KMS-11 (cell line): ENCODE data around the gene TSPEAR.
"Not testable (repeated sequence)": the region's sequence is repeated elsewhere in the genome, so short reads cannot be mapped to it uniquely, and the experiment has no call there.

Experiments
- H2AFZ ChIP-seq: fragments of 200-600 bp; sonication (generic); 2 replicates; pipeline ENCODE4 v1.6.1; 2016; ENCODE audit warnings: antibody characterized with exemption, mixed run types, low read depth
- H3K27ac ChIP-seq: fragments of 200-600 bp; sonication (generic); 2 replicates; pipeline ENCODE4 v1.6.1; 2016; ENCODE audit warnings: mild to moderate bottlenecking, mixed run types
- H3K27me3 ChIP-seq: fragments of 200-600 bp; sonication (generic); 2 replicates; pipeline ENCODE4 v1.6.1; 2017; ENCODE audit warnings: mild to moderate bottlenecking, low read depth, mixed run types, moderate library complexity; ENCODE audit not compliant: insufficient read depth
- H3K36me3 ChIP-seq: fragments of 200-600 bp; sonication (generic); 2 replicates; pipeline ENCODE4 v1.6.1; 2017; ENCODE audit warnings: mild to moderate bottlenecking, mixed run types; ENCODE audit not compliant: insufficient read depth
- H3K4me1 ChIP-seq: fragments of 200-600 bp; sonication (generic); 2 replicates; pipeline ENCODE4 v1.6.1; 2016; ENCODE audit warnings: mild to moderate bottlenecking, low read depth, mixed run types; ENCODE audit not compliant: poor library complexity, severe bottlenecking
- H3K4me2 ChIP-seq: fragments of 200-600 bp; sonication (generic); 2 replicates; pipeline ENCODE4 v1.7.0; 2016; ENCODE audit warnings: mild to moderate bottlenecking, mixed run types
- H3K4me3 ChIP-seq: fragments of 200-600 bp; sonication (generic); IDR thresholded peaks from 2 replicates; pipeline ENCODE4 v1.6.1; 2017; ENCODE audit warnings: low read depth, low read length, mixed read lengths; ENCODE audit not compliant: insufficient read depth
- H3K79me2 ChIP-seq: fragments of 200-600 bp; sonication (generic); 2 replicates; pipeline ENCODE4 v1.6.1; 2016; ENCODE audit warnings: low read depth, mixed run types; ENCODE audit not compliant: insufficient read depth
- H3K9ac ChIP-seq: fragments of 200-600 bp; sonication (generic); 2 replicates; pipeline ENCODE4 v1.6.1; 2016; ENCODE audit warnings: mild to moderate bottlenecking, mixed run types
- H4K20me1 ChIP-seq: fragments of 200-600 bp; sonication (generic); 2 replicates; pipeline ENCODE4 v1.6.1; 2016; ENCODE audit warnings: mild to moderate bottlenecking, mixed run types; ENCODE audit not compliant: insufficient read depth
- CTCF ChIP-seq: fragments of 200-600 bp; sonication (generic); conservative IDR thresholded peaks from 2 replicates; pipeline ENCODE4 v1.6.1; 2017; ENCODE audit warnings: low read depth, mild to moderate bottlenecking, antibody characterized with exemption, low read length, moderate library complexity, mixed read lengths

TSPEAR gene

GRCh38 chr21:44650265-44650972, 61.0 kb downstream of the TSPEAR start:
- Histone ChIP-seq H3K4me3 (no peak overlapping the region), H3K36me3 (no peaks in the 10 kb centered on the region), H2AFZ (no peak overlapping the region), H3K27me3 (peaks cover 72% of the 10 kb centered on the region), H3K9ac (no peak overlapping the region), H3K27ac (no peak overlapping the region), H4K20me1 (no peaks in the 10 kb centered on the region), H3K79me2 (no peaks in the 10 kb centered on the region), H3K4me1 (no peaks in the 10 kb centered on the region), H3K4me2 (no peak overlapping the region)
- TF ChIP-seq CTCF, result no peak

GRCh38 chr21:44649521-44650100, 61.8 kb downstream of the TSPEAR start:
- no peak overlapping the region for H2AFZ ChIP-seq
- no peak overlapping the region for H3K4me2 ChIP-seq
- no peaks in the 10 kb centered on the region for H4K20me1 ChIP-seq
- H3K27ac ChIP-seq, result no peak overlapping the region
- no peaks in the 10 kb centered on the region for H3K36me3 ChIP-seq
- no peaks in the 10 kb centered on the region for H3K4me1 ChIP-seq
- H3K27me3 ChIP-seq, result peaks cover 80% of the 10 kb centered on the region
- no peak overlapping the region for H3K9ac ChIP-seq
- no peak overlapping the region for H3K4me3 ChIP-seq
- no peaks in the 10 kb centered on the region for H3K79me2 ChIP-seq
- no peak for TF ChIP-seq CTCF

DNA sequence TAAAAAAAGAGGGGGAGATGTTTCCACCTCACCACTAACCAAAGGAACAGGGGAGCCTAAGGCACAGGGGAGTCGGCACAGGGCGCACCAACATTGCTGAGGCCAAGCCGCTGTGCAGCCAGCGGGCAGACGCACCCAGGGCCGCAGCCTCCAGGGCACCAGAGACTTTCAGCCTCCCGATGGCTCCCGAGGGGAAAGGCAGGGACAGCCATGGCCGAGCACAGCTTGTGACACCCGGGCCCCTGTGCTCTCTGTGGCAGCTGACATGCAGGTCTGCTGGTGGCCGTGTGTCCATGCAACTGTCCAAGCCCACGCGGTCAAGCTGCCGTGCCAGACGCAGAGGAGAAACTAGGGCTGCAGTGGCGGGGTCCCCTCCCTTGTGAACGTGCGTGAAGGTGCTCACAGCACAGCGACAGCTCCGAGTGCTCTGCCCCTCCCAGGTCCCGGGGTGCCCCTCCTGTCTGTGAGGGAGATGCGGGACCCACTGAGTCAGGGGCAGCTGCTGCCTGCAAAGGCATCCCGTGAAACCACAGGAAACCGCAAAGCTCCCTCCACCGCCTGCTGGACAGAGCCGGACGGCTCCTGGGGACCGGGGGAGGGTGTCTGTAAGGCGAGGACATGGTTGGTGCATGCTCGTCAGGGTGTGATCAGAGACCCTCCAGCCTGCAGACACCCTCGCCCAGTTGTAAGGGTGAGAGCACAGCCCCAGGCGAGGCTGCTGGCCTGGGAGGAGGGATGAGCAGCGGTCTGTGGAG, 62.6 kb downstream of the TSPEAR start:
- H3K79me2 ChIP-seq, result no peaks in the 10 kb centered on the region
- no peaks in the 10 kb centered on the region for H3K4me1 ChIP-seq
- H2AFZ ChIP-seq, result no peak overlapping the region
- H3K4me2 ChIP-seq, result no peak overlapping the region
- no peak overlapping the region for H3K9ac ChIP-seq
- H3K36me3 ChIP-seq, result no peaks in the 10 kb centered on the region
- no peak for TF ChIP-seq CTCF
- H4K20me1 ChIP-seq, result no peaks in the 10 kb centered on the region
- H3K27ac ChIP-seq, result no peak overlapping the region
- H3K27me3 ChIP-seq, result peaks cover 82% of the 10 kb centered on the region
- H3K4me3 ChIP-seq, result no peak overlapping the region

GRCh38 chr21:44647222-44647552, 64.2 kb downstream of the TSPEAR start:
- H3K27ac ChIP-seq, result no peak overlapping the region
- H3K36me3 ChIP-seq, result no peaks in the 10 kb centered on the region
- H2AFZ ChIP-seq, result no peak overlapping the region
- no peak overlapping the region for H3K9ac ChIP-seq
- no peak for TF ChIP-seq CTCF
- peaks cover 82% of the 10 kb centered on the region for H3K27me3 ChIP-seq
- no peaks in the 10 kb centered on the region for H3K4me1 ChIP-seq
- H4K20me1 ChIP-seq, result no peaks in the 10 kb centered on the region
- no peak overlapping the region for H3K4me2 ChIP-seq
- H3K4me3 ChIP-seq, result no peak overlapping the region
- no peaks in the 10 kb centered on the region for H3K79me2 ChIP-seq

DNA sequence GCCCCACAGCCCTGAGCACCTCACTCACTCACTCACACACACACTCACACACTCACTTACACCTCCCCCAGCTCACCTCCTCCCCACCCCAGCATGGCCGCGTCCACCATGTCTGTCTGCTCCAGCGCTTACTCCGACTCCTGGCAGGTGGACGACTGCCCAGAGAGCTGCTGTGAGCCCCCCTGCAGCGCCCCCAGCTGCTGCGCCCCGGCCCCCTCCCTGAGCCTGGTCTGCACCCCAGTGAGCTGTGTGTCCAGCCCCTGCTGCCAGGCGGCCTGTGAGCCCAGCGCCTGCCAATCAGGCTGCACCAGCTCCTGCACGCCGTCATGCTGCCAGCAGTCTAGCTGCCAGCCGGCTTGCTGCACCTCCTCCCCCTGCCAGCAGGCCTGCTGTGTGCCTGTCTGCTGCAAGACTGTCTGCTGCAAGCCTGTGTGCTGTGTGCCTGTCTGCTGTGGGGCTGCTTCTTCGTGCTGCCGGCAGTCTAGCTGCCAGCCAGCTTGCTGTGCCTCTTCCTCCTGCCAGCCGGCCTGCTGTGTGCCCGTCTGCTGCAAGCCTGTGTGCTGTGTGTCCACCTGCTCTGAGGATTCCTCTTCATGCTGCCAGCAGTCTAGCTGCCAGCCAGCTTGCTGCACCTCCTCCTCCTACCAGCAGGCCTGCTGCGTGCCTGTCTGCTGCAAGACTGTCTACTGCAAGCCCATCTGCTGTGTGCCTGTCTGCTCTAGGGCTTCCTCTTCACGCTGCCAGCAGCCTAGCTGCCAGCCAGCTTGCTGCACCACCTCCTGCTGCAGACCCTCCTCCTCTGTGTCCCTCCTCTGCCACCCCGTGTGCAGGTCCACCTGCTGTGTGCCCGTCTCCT, 64.8 kb downstream of the TSPEAR start, which contains the start of gene KRTAP10-11:
KRTAP10-11 (plus strand) TSS at position 49 of the 856 bp plus-strand sequence; CDS start at position 94, 45 bp downstream.
- H3K4me2 ChIP-seq, H3K4me3 ChIP-seq, H2AFZ ChIP-seq, H3K36me3 ChIP-seq, H3K9ac ChIP-seq, H3K27ac ChIP-seq, H4K20me1 ChIP-seq, H3K4me1 ChIP-seq, H3K79me2 ChIP-seq: not testable (repeated sequence)
- H3K27me3 ChIP-seq, result peaks cover 82% of the 10 kb centered on the region
